ENCODE results near the gene GPR176. TPM values are rescaled to one million over a fixed set of nuclear protein-coding genes. Genes with fewer than 3 reads are reported as not detected.
A peak's percentile ranks its signal among the peaks of the same experiment; 100 is the strongest.

GPR176 gene
- total RNA-seq, 1 donor = 173 TPM

- H2AFZ ChIP-seq (ENCODE audit: low read length) = no peak overlapping the region
- H3K27ac ChIP-seq (ENCODE audit: low read depth, low read length) = no peak overlapping the region
- peaks cover 10% of the 10 kb centered on the region for H3K36me3 ChIP-seq (ENCODE audit: insufficient read depth, low read length)
- H3K27me3 ChIP-seq (ENCODE audit: insufficient read depth, low read length) = no peaks in the 10 kb centered on the region
- peaks cover 20% of the 10 kb centered on the region for H4K20me1 ChIP-seq (ENCODE audit: insufficient read depth, low read length)
- no peak overlapping the region for H3K4me3 ChIP-seq (ENCODE audit: insufficient read depth, low read length)
- TF ChIP-seq CTCF (IDR thresholded peaks at IDR 0.05; ENCODE audit: extremely low read depth, low read depth, low read length) = no peak
- H3K9me3 ChIP-seq (ENCODE audit: low read depth, low read length) = no peaks in the 10 kb centered on the region
- no peak overlapping the region for H3K4me2 ChIP-seq (ENCODE audit: insufficient read depth, low read length)
- H3K4me1 ChIP-seq (ENCODE audit: insufficient read depth, low read length) = no peaks in the 10 kb centered on the region
- peak; percentile 4 for DNase-seq (ENCODE audit: insufficient read length, low spot score, missing footprints)
- peaks cover 67% of the 10 kb centered on the region for H3K79me2 ChIP-seq (ENCODE audit: insufficient read depth, low read length)
These were observed 111.2 kb downstream of the GPR176 start for GRCh38 chr15:39808909-39809308.

GRCh38 chr15:39807791-39808190 lies 112.3 kb downstream of the GPR176 start:
- no peak overlapping the region for H2AFZ ChIP-seq (ENCODE audit: low read length)
- no peak for TF ChIP-seq CTCF (IDR thresholded peaks at IDR 0.05; ENCODE audit: extremely low read depth, low read depth, low read length)
- H3K79me2 ChIP-seq (ENCODE audit: insufficient read depth, low read length) = peaks cover 69% of the 10 kb centered on the region

GRCh38 chr15:39804026-39804425 lies 116.0 kb downstream of the GPR176 start:
- H3K4me2 ChIP-seq (ENCODE audit: insufficient read depth, low read length) = no peak overlapping the region
- no peak overlapping the region for H3K27ac ChIP-seq (ENCODE audit: low read depth, low read length)
- no peaks in the 10 kb centered on the region for H3K27me3 ChIP-seq (ENCODE audit: insufficient read depth, low read length)
- peaks cover 22% of the 10 kb centered on the region for H4K20me1 ChIP-seq (ENCODE audit: insufficient read depth, low read length)
- no peaks in the 10 kb centered on the region for H3K4me1 ChIP-seq (ENCODE audit: insufficient read depth, low read length)
- H3K4me3 ChIP-seq (ENCODE audit: insufficient read depth, low read length) = no peak overlapping the region
- H3K36me3 ChIP-seq (ENCODE audit: insufficient read depth, low read length) = peaks cover 36% of the 10 kb centered on the region
- H3K79me2 ChIP-seq (ENCODE audit: insufficient read depth, low read length) = peaks cover 55% of the 10 kb centered on the region
- H2AFZ ChIP-seq (ENCODE audit: low read length) = no peak overlapping the region
- DNase-seq (ENCODE audit: insufficient read length, low spot score, missing footprints) = no peak
- TF ChIP-seq CTCF (IDR thresholded peaks at IDR 0.05; ENCODE audit: extremely low read depth, low read depth, low read length) = no peak
- no peaks in the 10 kb centered on the region for H3K9me3 ChIP-seq (ENCODE audit: low read depth, low read length)

More at GRCh38 chr15:39807791-39808190, 112.3 kb downstream of the GPR176 start:
- Histone ChIP-seq H3K27me3 (ENCODE audit: insufficient read depth, low read length) (no peaks in the 10 kb centered on the region), H3K4me2 (ENCODE audit: insufficient read depth, low read length) (no peak overlapping the region), H3K36me3 (ENCODE audit: insufficient read depth, low read length) (peaks cover 10% of the 10 kb centered on the region), H3K9me3 (ENCODE audit: low read depth, low read length) (no peaks in the 10 kb centered on the region), H3K4me3 (ENCODE audit: insufficient read depth, low read length) (no peak overlapping the region), H3K4me1 (ENCODE audit: insufficient read depth, low read length) (no peaks in the 10 kb centered on the region), H4K20me1 (ENCODE audit: insufficient read depth, low read length) (peaks cover 24% of the 10 kb centered on the region), H3K27ac (ENCODE audit: low read depth, low read length) (no peak overlapping the region)
- DNase-seq (ENCODE audit: insufficient read length, low spot score, missing footprints) = peak; percentile 2

- Histone ChIP-seq H3K4me1 (ENCODE audit: insufficient read depth, low read length) (no peaks in the 10 kb centered on the region), H3K27ac (ENCODE audit: low read depth, low read length) (no peak overlapping the region), H3K9me3 (ENCODE audit: low read depth, low read length) (no peaks in the 10 kb centered on the region), H3K4me3 (ENCODE audit: insufficient read depth, low read length) (no peak overlapping the region), H3K4me2 (ENCODE audit: insufficient read depth, low read length) (no peak overlapping the region), H4K20me1 (ENCODE audit: insufficient read depth, low read length) (peaks cover 16% of the 10 kb centered on the region), H2AFZ (ENCODE audit: low read length) (no peak overlapping the region), H3K36me3 (ENCODE audit: insufficient read depth, low read length) (peaks cover 44% of the 10 kb centered on the region), H3K27me3 (ENCODE audit: insufficient read depth, low read length) (no peaks in the 10 kb centered on the region), H3K79me2 (ENCODE audit: insufficient read depth, low read length) (peaks cover 45% of the 10 kb centered on the region)
- no peak for DNase-seq (ENCODE audit: insufficient read length, low spot score, missing footprints)
- TF ChIP-seq CTCF (IDR thresholded peaks at IDR 0.05; ENCODE audit: extremely low read depth, low read depth, low read length) = no peak
These were observed 117.0 kb downstream of the GPR176 start for GRCh38 chr15:39803016-39803415.
